B cell (primary cell): ENCODE results near the gene ARMC10. TPM values are rescaled to one million over a fixed set of nuclear protein-coding genes. Genes with fewer than 3 reads are reported as not detected.

Experiments used
- ATAC-seq: fragments of 200-7000 bp; cut with Tn5 transposase; one replicate; pipeline ENCODE4 v1.10.0; 2021; ENCODE audit warnings: low read depth, mild to moderate bottlenecking, moderate number of reproducible peaks, moderate library complexity
- CTCF ChIA-PET: fragments of 350-600 bp; sonication (Branson Sonifier 250); formaldehyde crosslinking; loops from one replicate; lab custom pipeline; 2021; ENCODE audit warnings: antibody characterized with exemption, inconsistent platforms; lab: Charles Lee
- POLR2A ChIA-PET: fragments of 350-600 bp; sonication (Branson Sonifier 250); formaldehyde crosslinking; loops from one replicate; lab custom pipeline; 2021; ENCODE audit warnings: antibody characterized with exemption; lab: Charles Lee
- DNase-seq: peaks from one replicate; pipeline ENCODE4 v3.0.0; 2013
- H2AFZ ChIP-seq: 2 replicates; pipeline ENCODE4 v1.6.1; 2012; ENCODE audit warnings: mild to moderate bottlenecking, low read depth, low read length; ENCODE audit not compliant: insufficient read depth, poor library complexity, severe bottlenecking
- H3K27ac ChIP-seq, 2 donors: 1 replicate in 1 of 2; 2 replicates in 1 of 2; pipeline ENCODE4 v1.5.1; 2012 to 2013; ENCODE audit warnings: low read length in 2 of 2, mild to moderate bottlenecking in 2 of 2, moderate library complexity in 1 of 2
- H3K27me3 ChIP-seq, 4 experiments: fragments of 200-600 bp in 1 of 4; sonication (generic) in 1 of 4; replicated peaks in 1 of 4; 1 replicate in 2 of 4; 2 replicates in 2 of 4; pipeline versions ENCODE4 v1.6.1 to v1.7.0; 2013 to 2016; ENCODE audit warnings: low read length in 3 of 4, mild to moderate bottlenecking in 2 of 4, mixed read lengths in 1 of 4, moderate library complexity in 1 of 4; ENCODE audit not compliant: insufficient read depth in 4 of 4, control insufficient read depth in 3 of 4; ENCODE audit errors: control extremely low read depth in 1 of 4
- H3K36me3 ChIP-seq, 2 experiments: replicated peaks in 1 of 2; 1 replicate in 1 of 2; 2 replicates in 1 of 2; pipeline versions ENCODE4 v1.6.1 to v1.7.1; 2013; ENCODE audit warnings: low read length in 1 of 2; ENCODE audit not compliant: insufficient read depth in 2 of 2, control insufficient read depth in 1 of 2; ENCODE audit errors: control extremely low read depth in 1 of 2, extremely low read depth in 1 of 2
- H3K4me1 ChIP-seq, 2 donors: fragments of 200-600 bp in 1 of 2; sonication (generic) in 1 of 2; 1 replicate in 1 of 2; 2 replicates in 1 of 2; pipeline versions ENCODE4 v1.5.1 to v1.6.1; 2013 to 2017; ENCODE audit warnings: low read length in 2 of 2; ENCODE audit not compliant: control insufficient read depth in 2 of 2, insufficient read depth in 2 of 2
- H3K4me2 ChIP-seq: replicated peaks from 2 replicates; pipeline ENCODE3; 2012; ENCODE audit warnings: mild to moderate bottlenecking, low read depth, low read length; ENCODE audit not compliant: poor library complexity, severe bottlenecking
- H3K4me3 ChIP-seq, 5 experiments: fragments of 200-600 bp in 1 of 5; sonication (generic) in 1 of 5; 1 replicate in 3 of 5; 2 replicates in 2 of 5; pipeline versions ENCODE4 v1.5.1 to v1.7.0; 2011 to 2016; ENCODE audit warnings: low read length in 4 of 5, mild to moderate bottlenecking in 4 of 5, low read depth in 2 of 5, control low read depth in 1 of 5, moderate library complexity in 1 of 5; ENCODE audit not compliant: insufficient read depth in 1 of 5; ENCODE audit errors: control extremely low read depth in 1 of 5, extremely low read depth in 1 of 5
- H3K79me2 ChIP-seq: fragments of 200-600 bp; sonication (generic); one replicate; pipeline ENCODE4 v1.6.0; 2016; ENCODE audit warnings: low read length; ENCODE audit not compliant: control insufficient read depth, insufficient read depth
- H3K9ac ChIP-seq: fragments of 200-600 bp; sonication (generic); 2 replicates; pipeline ENCODE4 v1.6.1; 2017; ENCODE audit warnings: mild to moderate bottlenecking, low read length, moderate library complexity
- H3K9me3 ChIP-seq, 3 donors: one replicate each; pipeline versions ENCODE4 v1.6.1 to v1.7.1; 2013; ENCODE audit warnings: low read length in 2 of 3; ENCODE audit not compliant: control insufficient read depth in 2 of 3, insufficient read depth in 1 of 3; ENCODE audit errors: control extremely low read depth in 1 of 3
- H4K20me1 ChIP-seq: 2 replicates; pipeline ENCODE4 v1.6.0; 2012; ENCODE audit warnings: mild to moderate bottlenecking, low read length; ENCODE audit not compliant: insufficient read depth, control insufficient read depth, poor library complexity, severe bottlenecking
- H3K27ac Mint-ChIP-seq: one replicate; pipeline ENCODE4 v1.8.0; 2021; ENCODE audit warnings: mixed read lengths
- H3K27me3 Mint-ChIP-seq: one replicate; pipeline ENCODE4 v1.8.0; 2021; ENCODE audit warnings: mixed read lengths
- H3K4me1 Mint-ChIP-seq: one replicate; pipeline ENCODE4 v1.8.0; 2021; ENCODE audit warnings: mixed read lengths
- H3K4me3 Mint-ChIP-seq: one replicate; pipeline ENCODE4 v1.8.0; 2021; ENCODE audit warnings: mixed read lengths
- H3K9me3 Mint-ChIP-seq: one replicate; pipeline ENCODE4 v1.8.0; 2022; ENCODE audit warnings: mixed read lengths; ENCODE audit not compliant: insufficient read depth
- CTCF ChIP-seq: fragments of 200-600 bp; IDR thresholded peaks from one replicate; pipeline ENCODE4 v1.8.0; 2022; ENCODE audit warnings: antibody characterized with exemption, mild to moderate bottlenecking
- EZH2 ChIP-seq: IDR thresholded peaks from 2 replicates; pipeline ENCODE4 v1.6.1; 2012; ENCODE audit warnings: borderline replicate concordance, low read depth, mild to moderate bottlenecking, moderate library complexity, low read length; ENCODE audit not compliant: insufficient read depth, poor library complexity, severe bottlenecking
- WGBS: methylation state at CpG from one replicate; pipeline ENCODE4 v1.1.5; 2013; ENCODE audit warnings: missing lambda C conversion rate; ENCODE audit not compliant: insufficient coverage; 5-methylcytosine and 5-hydroxymethylcytosine counted together
- intact Hi-C: fragments of 100-400 bp; cut with micrococcal nuclease; formaldehyde crosslinking; loops from one replicate; pipeline ENCODE4 v1.10.0; 2022
- polyA plus RNA-seq: library from polyadenylated mRNA; depleted of rRNA; stranded (reverse); fragments of >200 nt; gene quantifications from 2 replicates; pipeline ENCODE4 v1.2.3, GENCODE V29; 2012
- total RNA-seq, 2 donors: library from RNA; stranded (reverse); fragments of 120-200 nt in 1 of 2; gene quantifications; 1 replicate in 1 of 2; 2 replicates in 1 of 2; pipeline versions ENCODE4 v1.2.3 to v1.2.4, GENCODE V29; 2013 to 2022

The ARMC10 gene
- total and polyA plus RNA-seq, 2 donors (not counting 1 experiment from before 2014, with no cell fraction given), result 7.3 to 24.2 TPM

GRCh38 chr7:103140061-103140460 lies 65.1 kb downstream of the ARMC10 start:
- TF ChIP-seq CTCF (no peak), EZH2 (no peak)
- Mint-ChIP-seq H3K4me1 (peaks cover 2% of the 10 kb centered on the region), H3K4me3 (no peak overlapping the region), H3K27ac (no peak overlapping the region), H3K27me3 (no peaks in the 10 kb centered on the region), H3K9me3 (no peaks in the 10 kb centered on the region)
- Histone ChIP-seq H3K27me3 (no peaks in the 10 kb centered on the region), H3K4me2 (no peak overlapping the region), H3K9ac (no peak overlapping the region), H4K20me1 (no peaks in the 10 kb centered on the region), H2AFZ (no peak overlapping the region), H3K36me3 (no peaks in the 10 kb centered on the region), H3K9me3 (no peaks in the 10 kb centered on the region), H3K79me2 (peaks cover 18% of the 10 kb centered on the region), H3K4me1 (no peaks in the 10 kb centered on the region), H3K27ac (no peak overlapping the region), H3K4me3 (no peak overlapping the region)
- WGBS, result 100% methylated on average over 2 of the region's 2 CpGs
- intact Hi-C loops, result no loop called here
- no peak for ATAC-seq
- ChIA-PET CTCF (interaction anchor here (0.5 kb wide), 1 partner anchor 78 kb away, joined by 3 read pairs; no protein-coding TSS in a partner anchor), POLR2A (no interaction called here)
- no peak for DNase-seq

GRCh38 chr7:103140685-103141084 lies 65.7 kb downstream of the ARMC10 start:
- ChIA-PET POLR2A (no interaction called here), CTCF (interaction anchor here (0.5 kb wide), 1 partner anchor 79 kb away, joined by 3 read pairs; no protein-coding TSS in a partner anchor)
- H3K4me1 ChIP-seq, result no peaks in the 10 kb centered on the region
- ATAC-seq (no peak), DNase-seq (no peak)
- no peak overlapping the region for H3K4me3 ChIP-seq
- H3K27ac ChIP-seq, result no peak overlapping the region
- H4K20me1 ChIP-seq, result no peaks in the 10 kb centered on the region
- H3K27ac Mint-ChIP-seq, result no peak overlapping the region
- WGBS, result 89% methylated on average over 2 of the region's 2 CpGs
- no peak overlapping the region for H3K4me3 Mint-ChIP-seq
- no peaks in the 10 kb centered on the region for H3K27me3 Mint-ChIP-seq
- no peak for TF ChIP-seq EZH2
- no peak for TF ChIP-seq CTCF
- intact Hi-C loops, result no loop called here
- peaks cover 15% of the 10 kb centered on the region for H3K79me2 ChIP-seq
- H2AFZ ChIP-seq, result no peak overlapping the region
- no peak overlapping the region for H3K4me2 ChIP-seq
- no peak overlapping the region for H3K9ac ChIP-seq
- peaks cover 6% of the 10 kb centered on the region for H3K4me1 Mint-ChIP-seq
- H3K9me3 ChIP-seq, result no peaks in the 10 kb centered on the region
- no peaks in the 10 kb centered on the region for H3K27me3 ChIP-seq
- H3K9me3 Mint-ChIP-seq, result no peaks in the 10 kb centered on the region
- H3K36me3 ChIP-seq, result no peaks in the 10 kb centered on the region
